NCI-H128 (cell line): ENCODE measurements around the gene IL12A.

Experiments used
- DNase-seq: peaks from one replicate; lab custom pipeline; 2025; ENCODE audit not compliant: unreplicated experiment; lab: John Stamatoyannopoulos, UW

The IL12A gene

GRCh38 chr3:159988617-159989271 is at the start of gene IL12A:
Gene IL12A, plus strand, starts transcription at chr3:159988835.
- no peak for DNase-seq

- no peak for DNase-seq
Observed at GRCh38 chr3:159941038-159942000, 47.3 kb upstream of the IL12A start.

GRCh38 chr3:159944781-159945180 is 43.9 kb upstream of the IL12A start:
- DNase-seq: no peak

- DNase-seq: no peak
Observed at GRCh38 chr3:159945930-159946329, 42.7 kb upstream of the IL12A start.

- no peak for DNase-seq
Observed at GRCh38 chr3:159947220-159947619, 41.4 kb upstream of the IL12A start.

GRCh38 chr3:159948429-159949144 is 40.0 kb upstream of the IL12A start:
- no peak for DNase-seq

GRCh38 chr3:159950156-159950898 is 38.3 kb upstream of the IL12A start:
- DNase-seq: no peak

- DNase-seq: no peak
Observed at GRCh38 chr3:159951540-159951939, 37.1 kb upstream of the IL12A start.

- DNase-seq: no peak
Observed at GRCh38 chr3:159953325-159954085, 35.1 kb upstream of the IL12A start.

- DNase-seq: no peak
Observed at GRCh38 chr3:159960188-159961148, 28.2 kb upstream of the IL12A start.

- no peak for DNase-seq
Observed at GRCh38 chr3:159964166-159964973, 24.3 kb upstream of the IL12A start.

GRCh38 chr3:159971311-159971710 is 17.3 kb upstream of the IL12A start:
- DNase-seq: no peak

- no peak for DNase-seq
Observed at GRCh38 chr3:159977295-159977694, 11.3 kb upstream of the IL12A start.

GRCh38 chr3:159978353-159978752 is 10.3 kb upstream of the IL12A start:
- DNase-seq: no peak

- DNase-seq: no peak
Observed at GRCh38 chr3:159978918-159979703, 9.5 kb upstream of the IL12A start.

GRCh38 chr3:159982442-159982974 is 6.1 kb upstream of the IL12A start:
- no peak for DNase-seq

GRCh38 chr3:159987291-159987711 is 1.3 kb upstream of the IL12A start:
- no peak for DNase-seq
